HAP-1 (cell line): ENCODE results near the gene FERMT1.

ENCODE experiments used
- DNase-seq, 2 experiments: peaks; one replicate each; pipeline ENCODE4 v3.0.0-alpha.2; 2016 to 2020; ENCODE audit warnings: low spot score in 2 of 2
- H3K27me3 ChIP-seq: fragments of 250-450 bp; sonication (Bioruptor Pico); 2 replicates; pipeline ENCODE4 v1.5.1; 2020; ENCODE audit warnings: low read depth, mild to moderate bottlenecking, moderate library complexity
- H3K36me3 ChIP-seq: fragments of 250-450 bp; sonication (Bioruptor Pico); replicated peaks from 2 replicates; pipeline ENCODE4 v1.5.1; 2020; ENCODE audit warnings: mild to moderate bottlenecking
- H3K4me1 ChIP-seq: fragments of 250-450 bp; sonication (Bioruptor Pico); 2 replicates; pipeline ENCODE4 v1.5.1; 2020; ENCODE audit warnings: mild to moderate bottlenecking
- H3K4me3 ChIP-seq: fragments of 250-450 bp; sonication (Bioruptor Pico); 2 replicates; pipeline ENCODE4 v1.5.1; 2020; ENCODE audit warnings: mild to moderate bottlenecking, moderate library complexity
- H3K9me3 ChIP-seq: fragments of 250-450 bp; sonication (Bioruptor Pico); 2 replicates; pipeline ENCODE4 v1.5.1; 2020; ENCODE audit warnings: mild to moderate bottlenecking, moderate library complexity
- in situ Hi-C: fragments of 300-500 bp; cut with MboI; formaldehyde crosslinking; loops from 3 replicates; pipeline ENCODE4 v1.14.3; 2020; ENCODE audit warnings: low sequenced_read_pairs, inconsistent platforms, mixed read lengths

The FERMT1 gene

DNA sequence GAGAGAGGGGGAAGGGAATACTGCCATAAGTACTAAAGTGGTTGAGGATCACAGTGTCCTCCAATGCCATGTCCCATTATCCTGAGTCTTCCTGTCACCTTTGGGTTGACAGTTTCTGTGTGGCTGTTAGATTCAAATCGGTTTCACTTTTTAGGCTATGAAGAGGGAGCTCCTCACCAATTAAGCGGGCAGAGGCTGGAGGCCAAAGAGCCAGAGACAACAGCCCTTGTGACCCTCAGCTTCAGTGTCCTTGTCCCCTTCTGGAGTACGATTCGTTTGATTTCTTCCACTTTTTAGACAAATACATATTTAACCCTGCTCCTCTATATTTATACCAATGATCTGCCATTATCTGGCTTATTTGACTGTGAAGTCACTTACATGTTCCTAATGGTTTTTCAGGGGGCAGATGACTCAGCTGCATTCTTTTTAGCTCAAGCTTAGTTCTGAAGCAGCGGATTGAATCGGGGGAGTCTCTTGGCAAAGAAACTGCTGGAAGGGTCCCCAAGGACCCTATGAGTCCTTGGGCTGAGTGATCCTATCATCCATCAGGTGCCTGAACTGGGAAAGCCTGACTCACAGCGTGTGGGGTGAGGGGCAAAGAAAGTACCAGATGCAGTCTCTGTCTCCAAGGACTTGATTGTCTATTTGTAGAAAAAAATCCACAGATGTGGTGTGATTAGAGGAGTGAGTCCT lies 18.2 kb downstream of the FERMT1 start:
- H3K27me3 ChIP-seq, result no peaks in the 10 kb centered on the region
- no peak for DNase-seq
- in situ Hi-C loops, result no loop called here
- no peaks in the 10 kb centered on the region for H3K4me1 ChIP-seq
- H3K4me3 ChIP-seq, result no peak overlapping the region
- H3K9me3 ChIP-seq, result no peaks in the 10 kb centered on the region
- H3K36me3 ChIP-seq, result peaks cover 31% of the 10 kb centered on the region

DNA sequence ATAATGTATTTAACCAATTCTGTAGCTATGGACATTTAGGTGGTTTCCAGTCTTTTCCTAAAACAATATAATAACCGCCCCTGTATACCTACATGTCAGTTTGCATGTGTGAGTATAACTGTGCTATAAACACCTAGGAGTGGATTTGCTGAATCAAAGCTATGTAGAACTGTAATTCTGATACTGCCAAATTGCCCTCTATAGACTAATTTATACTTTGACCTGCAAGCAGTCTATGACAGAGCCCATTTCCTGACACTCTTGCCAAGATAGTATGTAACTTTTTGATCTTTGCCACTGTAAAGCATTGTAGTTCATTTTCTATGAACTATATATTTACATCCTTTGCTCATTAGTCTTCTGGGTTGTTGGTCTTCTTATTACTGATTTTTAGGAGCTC lies 19.5 kb downstream of the FERMT1 start:
- no peaks in the 10 kb centered on the region for H3K27me3 ChIP-seq
- no peak for DNase-seq
- H3K36me3 ChIP-seq, result peaks cover 23% of the 10 kb centered on the region
- H3K4me1 ChIP-seq, result no peaks in the 10 kb centered on the region
- no peak overlapping the region for H3K4me3 ChIP-seq
- in situ Hi-C loops, result no loop called here
- H3K9me3 ChIP-seq, result no peaks in the 10 kb centered on the region

DNA sequence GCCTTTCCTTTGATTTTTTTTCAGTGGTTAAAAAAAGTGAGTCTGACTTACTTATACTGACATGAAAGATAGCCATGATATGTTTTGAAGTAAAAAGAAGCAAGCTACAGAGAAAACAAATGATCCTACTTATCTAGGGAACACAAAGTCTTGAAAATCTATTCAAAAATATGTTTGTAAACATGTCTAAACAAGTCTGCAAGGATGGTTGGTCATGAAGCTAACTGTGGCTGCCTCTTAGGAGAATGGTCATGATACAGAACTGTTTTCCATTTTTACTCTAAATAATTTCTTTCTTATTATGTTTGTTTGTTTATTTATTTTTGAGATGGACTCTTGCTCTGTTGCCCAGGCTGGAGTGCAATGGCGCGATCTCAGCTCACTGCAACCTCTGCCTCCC lies 21.5 kb downstream of the FERMT1 start:
- DNase-seq, result no peak
- no peaks in the 10 kb centered on the region for H3K27me3 ChIP-seq
- no peaks in the 10 kb centered on the region for H3K4me1 ChIP-seq
- H3K4me3 ChIP-seq, result no peak overlapping the region
- H3K9me3 ChIP-seq, result no peaks in the 10 kb centered on the region
- H3K36me3 ChIP-seq, result peaks cover 25% of the 10 kb centered on the region
- in situ Hi-C loops, result no loop called here

DNA sequence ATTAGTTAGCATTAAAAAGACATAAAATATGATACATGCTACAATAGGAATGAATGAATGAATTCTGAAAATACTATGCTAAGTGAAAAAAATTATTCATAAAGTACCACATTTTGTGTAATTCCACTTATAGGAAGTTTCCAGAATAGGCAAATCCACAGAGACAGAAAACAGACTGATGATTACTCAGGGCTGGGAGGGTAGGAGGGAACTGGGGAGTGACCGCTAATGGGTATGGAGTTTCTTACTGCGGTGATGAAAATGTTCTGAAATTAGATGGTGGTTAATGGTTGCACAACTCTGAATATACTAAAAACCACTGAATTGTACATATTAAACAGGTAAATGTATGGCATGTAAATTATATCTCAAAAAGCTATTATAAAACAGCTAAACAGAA lies 22.6 kb downstream of the FERMT1 start:
- in situ Hi-C loops, result no loop called here
- Histone ChIP-seq H3K27me3 (no peaks in the 10 kb centered on the region), H3K4me1 (no peaks in the 10 kb centered on the region), H3K36me3 (peaks cover 24% of the 10 kb centered on the region), H3K4me3 (no peak overlapping the region), H3K9me3 (no peaks in the 10 kb centered on the region)
- no peak for DNase-seq

DNA sequence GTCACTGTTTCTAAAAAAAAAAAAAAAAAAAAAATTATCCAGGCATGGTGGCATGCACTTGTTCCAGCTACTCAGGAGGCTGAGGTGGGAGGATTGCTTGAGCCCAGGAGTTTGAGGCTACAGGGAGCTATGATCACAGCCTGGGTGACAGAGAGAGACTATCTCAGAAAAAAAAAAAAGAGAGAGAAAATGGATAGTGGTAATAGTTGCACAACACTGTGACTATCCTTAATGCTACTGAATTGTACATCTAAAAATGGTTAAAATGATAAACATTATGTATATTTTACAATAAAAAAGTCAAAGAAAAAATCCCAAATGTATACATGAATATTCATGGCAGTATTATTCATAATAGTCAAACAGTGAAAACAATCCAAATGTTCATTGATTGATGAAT lies 23.0 kb downstream of the FERMT1 start:
- Histone ChIP-seq H3K9me3 (no peaks in the 10 kb centered on the region), H3K27me3 (no peaks in the 10 kb centered on the region), H3K4me1 (no peaks in the 10 kb centered on the region), H3K36me3 (peaks cover 22% of the 10 kb centered on the region), H3K4me3 (no peak overlapping the region)
- in situ Hi-C loops, result no loop called here
- DNase-seq, result no peak

DNA sequence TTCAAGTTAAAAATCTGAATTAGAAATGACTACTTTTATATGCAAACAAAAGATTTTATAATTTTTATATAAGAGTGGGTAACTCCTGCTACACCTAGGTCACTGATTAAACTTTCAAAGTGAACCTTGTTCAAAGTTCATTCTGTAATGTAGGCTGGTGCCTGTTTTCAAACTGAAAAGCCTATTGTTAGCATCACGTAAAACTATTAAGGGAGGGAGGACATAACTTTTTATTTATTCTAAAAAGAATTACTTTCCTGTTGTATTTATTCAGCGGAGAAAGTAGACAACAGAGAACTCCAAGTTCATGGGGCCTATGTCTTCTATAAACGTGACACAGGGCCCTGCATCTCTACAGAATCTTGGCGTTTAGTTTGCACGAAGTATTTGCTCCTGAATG lies 27.4 kb downstream of the FERMT1 start:
- DNase-seq, result no peak
- in situ Hi-C loops, result no loop called here
- H3K36me3 ChIP-seq, result peaks cover 28% of the 10 kb centered on the region

DNA sequence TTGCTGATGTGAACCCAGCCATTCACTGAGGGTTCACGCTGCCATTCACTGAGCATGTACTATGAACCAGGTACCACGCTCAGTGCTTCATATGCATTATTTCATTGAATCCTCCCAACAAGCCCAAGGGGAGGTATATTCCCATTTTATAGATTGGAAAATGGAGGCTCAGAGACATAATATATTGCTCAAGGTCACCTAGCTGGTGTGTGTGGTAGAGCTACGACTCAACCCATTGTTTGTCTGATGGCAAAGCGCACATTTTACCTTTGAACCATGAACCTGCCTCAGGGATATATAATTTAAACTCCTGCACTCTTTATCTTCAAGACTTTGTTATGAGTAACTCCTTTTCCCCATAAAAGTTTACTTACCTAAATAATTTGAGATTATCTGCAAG lies 28.3 kb downstream of the FERMT1 start:
- no peaks in the 10 kb centered on the region for H3K9me3 ChIP-seq
- no peak for DNase-seq
- no peaks in the 10 kb centered on the region for H3K4me1 ChIP-seq
- H3K27me3 ChIP-seq, result no peaks in the 10 kb centered on the region
- in situ Hi-C loops, result no loop called here
- no peak overlapping the region for H3K4me3 ChIP-seq
- H3K36me3 ChIP-seq, result peaks cover 28% of the 10 kb centered on the region

More for the DNA sequence above, 27.4 kb downstream of the FERMT1 start:
- H3K4me1 ChIP-seq, result no peaks in the 10 kb centered on the region
- H3K27me3 ChIP-seq, result no peaks in the 10 kb centered on the region
- H3K4me3 ChIP-seq, result no peak overlapping the region
- H3K9me3 ChIP-seq, result no peaks in the 10 kb centered on the region

DNA sequence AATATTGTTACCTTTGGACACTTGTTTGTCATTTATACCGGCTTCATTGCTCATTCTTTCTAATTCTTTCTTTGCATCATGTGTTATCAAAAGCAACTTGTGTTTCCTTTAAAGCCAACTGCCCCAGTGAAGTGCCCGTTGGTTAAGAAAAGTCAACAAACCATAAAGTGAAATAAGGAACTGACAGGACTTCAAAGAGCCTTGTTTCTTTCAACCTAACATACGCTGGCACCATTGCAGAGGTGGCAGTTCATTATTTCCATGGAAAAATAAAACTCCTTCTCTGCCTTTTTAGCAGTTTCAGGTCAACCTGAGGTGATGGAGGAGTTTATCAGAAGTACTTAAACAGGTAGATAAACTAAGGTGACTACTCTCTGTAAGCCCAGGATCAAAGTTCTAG lies 28.8 kb downstream of the FERMT1 start:
- no peaks in the 10 kb centered on the region for H3K9me3 ChIP-seq
- DNase-seq, result no peak
- peaks cover 30% of the 10 kb centered on the region for H3K36me3 ChIP-seq
- H3K4me1 ChIP-seq, result no peaks in the 10 kb centered on the region
- in situ Hi-C loops, result no loop called here
- H3K27me3 ChIP-seq, result no peaks in the 10 kb centered on the region
- H3K4me3 ChIP-seq, result no peak overlapping the region

DNA sequence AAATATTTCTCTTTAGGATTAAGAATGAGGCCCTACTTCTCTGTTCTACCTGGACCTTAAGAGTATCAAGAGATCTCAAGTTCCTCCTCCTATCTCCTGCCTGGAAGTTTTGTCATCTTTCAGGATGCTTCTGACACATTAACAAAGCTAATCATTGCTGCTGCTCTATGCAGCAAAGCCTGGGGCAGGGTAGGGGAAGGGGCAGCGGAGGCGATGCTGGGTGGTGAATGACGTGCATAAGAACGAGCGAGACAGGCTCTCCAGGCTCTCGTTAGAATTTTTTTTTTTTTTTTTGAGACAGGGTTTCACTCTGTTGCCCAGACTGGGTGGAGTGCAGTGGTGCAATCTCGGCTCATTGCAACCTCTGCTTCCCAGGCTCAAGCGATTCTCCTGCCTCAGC lies 31.2 kb downstream of the FERMT1 start:
- Histone ChIP-seq H3K36me3 (peaks cover 38% of the 10 kb centered on the region), H3K4me3 (no peak overlapping the region), H3K27me3 (no peaks in the 10 kb centered on the region), H3K4me1 (no peaks in the 10 kb centered on the region), H3K9me3 (no peaks in the 10 kb centered on the region)
- in situ Hi-C loops, result no loop called here
- DNase-seq, result no peak

DNA sequence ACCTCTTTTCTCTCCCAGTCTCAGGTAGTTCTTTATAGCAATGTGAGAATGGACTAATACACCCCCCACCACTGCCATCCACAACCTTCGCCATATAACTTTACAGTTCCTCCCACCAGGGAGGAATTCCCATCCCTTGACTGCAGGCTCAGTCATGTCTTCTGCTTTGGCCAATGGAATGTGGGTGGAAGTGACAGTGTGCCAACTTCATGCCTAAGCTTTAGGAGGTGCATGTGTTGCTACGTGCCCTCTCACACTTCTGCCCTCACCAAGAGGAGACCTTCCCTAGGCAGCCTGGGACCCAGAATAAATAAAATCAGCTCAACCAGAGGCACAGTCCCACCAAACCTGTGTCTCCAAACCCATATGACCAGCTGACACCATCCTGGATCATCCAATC lies 36.0 kb downstream of the FERMT1 start:
- no peak for DNase-seq
- Histone ChIP-seq H3K4me1 (no peaks in the 10 kb centered on the region), H3K4me3 (no peak overlapping the region), H3K36me3 (peaks cover 43% of the 10 kb centered on the region), H3K9me3 (no peaks in the 10 kb centered on the region), H3K27me3 (no peaks in the 10 kb centered on the region)
- in situ Hi-C loops, result no loop called here

DNA sequence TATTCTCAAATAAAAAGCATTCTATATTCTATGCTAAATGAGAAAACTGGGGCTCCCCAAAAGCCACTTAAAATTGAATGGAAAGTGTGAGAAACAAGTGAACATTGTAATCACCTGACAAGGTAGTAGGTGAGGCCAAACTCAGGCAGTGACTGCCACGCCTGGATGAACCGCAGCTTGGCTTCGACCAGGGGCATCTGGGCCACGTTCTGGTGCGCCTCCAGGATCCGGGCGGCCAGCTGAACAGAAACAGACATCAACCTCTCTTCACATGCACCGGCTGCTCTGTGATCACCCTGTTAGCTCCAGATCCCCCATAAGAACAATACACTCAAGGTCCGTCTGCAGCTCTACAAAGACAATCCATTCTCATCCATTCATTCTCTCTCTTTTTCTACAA lies 38.9 kb downstream of the FERMT1 start:
- in situ Hi-C loops, result loop anchor here (5.0 kb wide), 1 partner anchor 552 kb away; no protein-coding TSS in a partner anchor
- peaks cover 46% of the 10 kb centered on the region for H3K36me3 ChIP-seq
- no peaks in the 10 kb centered on the region for H3K27me3 ChIP-seq
- no peaks in the 10 kb centered on the region for H3K9me3 ChIP-seq
- DNase-seq, result no peak
- no peak overlapping the region for H3K4me3 ChIP-seq
- H3K4me1 ChIP-seq, result no peaks in the 10 kb centered on the region

DNA sequence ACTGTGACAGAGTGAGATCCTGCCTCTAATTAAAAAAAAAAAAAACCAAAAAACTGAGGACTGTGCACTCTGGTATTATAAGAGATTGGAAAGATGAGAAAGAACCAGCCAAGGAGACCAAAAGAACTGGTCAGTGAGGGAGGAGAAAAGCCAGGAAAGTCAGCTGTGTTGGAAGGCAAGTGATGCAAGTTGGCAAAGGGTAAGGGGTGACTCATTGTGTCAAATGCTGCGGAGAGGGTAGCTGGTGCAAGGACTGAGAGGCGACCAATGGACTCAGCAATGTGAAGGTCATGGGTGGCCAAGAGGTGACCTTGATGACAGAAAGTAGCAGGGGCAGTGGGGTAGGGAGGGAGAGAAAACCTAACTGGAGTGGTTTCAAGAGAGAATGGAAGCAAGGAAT lies 41.6 kb downstream of the FERMT1 start:
- H3K4me3 ChIP-seq, result no peak overlapping the region
- H3K27me3 ChIP-seq, result no peaks in the 10 kb centered on the region
- in situ Hi-C loops, result loop anchor here (5.0 kb wide), 1 partner anchor 549 kb away; no protein-coding TSS in a partner anchor

DNA sequence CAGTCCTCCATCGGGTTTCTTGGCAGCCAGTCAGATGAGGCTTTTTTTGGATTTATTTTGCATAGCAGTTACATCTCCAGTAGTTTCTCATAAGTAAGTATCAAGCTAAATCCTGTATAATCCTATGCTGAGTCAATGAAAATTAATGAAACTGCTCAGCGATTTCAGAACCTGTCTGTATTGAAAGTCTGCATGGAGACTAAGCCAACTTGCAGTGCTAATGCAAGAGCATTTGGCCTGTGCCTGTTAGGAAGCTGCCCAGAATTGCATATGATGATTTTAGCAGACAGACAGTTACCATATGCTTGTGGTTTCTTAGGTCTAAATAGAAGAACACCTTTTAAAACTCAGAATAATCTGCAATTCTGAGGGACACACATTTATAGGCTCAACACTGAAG lies 43.8 kb downstream of the FERMT1 start:
- DNase-seq, result no peak
- peaks cover 44% of the 10 kb centered on the region for H3K36me3 ChIP-seq
- in situ Hi-C loops, result no loop called here
- H3K9me3 ChIP-seq, result no peaks in the 10 kb centered on the region
- H3K4me3 ChIP-seq, result no peak overlapping the region
- H3K27me3 ChIP-seq, result no peaks in the 10 kb centered on the region
- H3K4me1 ChIP-seq, result no peaks in the 10 kb centered on the region

More for the DNA sequence above, 41.6 kb downstream of the FERMT1 start:
- no peak for DNase-seq
- H3K4me1 ChIP-seq, result no peaks in the 10 kb centered on the region
- H3K36me3 ChIP-seq, result peaks cover 40% of the 10 kb centered on the region
- H3K9me3 ChIP-seq, result no peaks in the 10 kb centered on the region

DNA sequence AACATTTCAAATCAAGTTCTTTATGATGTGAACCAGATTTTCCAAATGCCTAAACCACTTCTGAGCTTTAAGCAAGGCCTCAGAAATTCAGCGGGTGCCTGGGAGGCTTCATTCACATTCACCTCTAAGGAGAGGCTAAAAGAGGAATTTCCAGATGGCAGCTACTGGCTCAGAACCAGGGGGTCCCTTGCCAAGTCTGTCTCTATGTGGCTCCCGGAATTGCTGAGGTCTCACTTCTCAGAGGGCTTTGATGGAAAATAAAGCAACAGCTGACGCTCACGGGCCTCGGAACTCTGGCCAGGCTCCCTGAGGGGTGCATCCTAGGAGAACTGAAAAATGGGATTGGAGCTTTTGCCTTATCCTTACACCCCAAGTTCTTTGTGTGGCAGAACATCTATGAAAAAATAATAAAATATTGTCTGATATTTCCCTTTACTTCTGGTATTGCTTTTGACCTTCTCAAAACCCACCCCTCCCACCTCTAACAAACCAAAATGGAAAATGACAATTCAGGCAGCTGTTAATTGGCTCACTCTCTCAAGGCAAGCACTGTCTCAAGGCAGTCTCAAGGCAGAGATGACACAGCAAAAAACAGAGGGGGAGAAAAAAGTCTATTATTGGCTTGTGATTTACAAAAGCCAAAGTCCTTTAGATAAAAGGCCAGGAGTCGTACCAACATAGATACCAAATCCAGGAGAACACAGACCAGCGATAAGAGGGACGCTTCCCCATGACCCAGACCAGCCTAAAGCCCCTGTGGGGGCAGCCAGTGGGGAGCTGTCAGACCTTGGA lies 47.2 kb downstream of the FERMT1 start:
- no peak for DNase-seq
- in situ Hi-C loops, result no loop called here
- H3K36me3 ChIP-seq, result peaks cover 37% of the 10 kb centered on the region

More for the DNA sequence above, 47.2 kb downstream of the FERMT1 start:
- H3K27me3 ChIP-seq, result no peaks in the 10 kb centered on the region
- H3K9me3 ChIP-seq, result no peaks in the 10 kb centered on the region
- no peaks in the 10 kb centered on the region for H3K4me1 ChIP-seq
- no peak overlapping the region for H3K4me3 ChIP-seq
